Measurements from ENCODE around the gene EI24.
A peak's percentile ranks its signal among the peaks of the same experiment; 100 is the strongest.

Gene EI24

DNA sequence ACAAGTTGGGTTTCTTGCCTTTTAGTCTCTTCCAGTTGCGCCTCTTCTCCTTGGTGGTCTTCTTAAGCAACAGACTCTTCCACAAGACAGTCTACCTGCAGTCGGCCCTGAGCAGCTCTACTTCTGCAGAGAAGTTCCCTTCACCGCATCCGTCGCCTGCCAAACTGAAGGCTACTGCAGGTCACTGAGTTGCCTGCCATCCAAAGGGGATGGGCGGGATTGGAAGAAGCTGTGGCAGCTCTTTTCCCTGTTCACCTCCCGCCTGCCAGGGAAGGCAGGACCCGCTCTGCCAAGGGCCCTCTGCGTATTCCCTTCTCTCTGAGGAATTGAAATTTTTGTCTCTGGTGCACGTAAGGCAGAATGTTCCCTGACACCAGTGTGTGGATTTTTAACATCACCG lies 14.2 kb downstream of the EI24 start:
- DNase-seq: no peak

DNA sequence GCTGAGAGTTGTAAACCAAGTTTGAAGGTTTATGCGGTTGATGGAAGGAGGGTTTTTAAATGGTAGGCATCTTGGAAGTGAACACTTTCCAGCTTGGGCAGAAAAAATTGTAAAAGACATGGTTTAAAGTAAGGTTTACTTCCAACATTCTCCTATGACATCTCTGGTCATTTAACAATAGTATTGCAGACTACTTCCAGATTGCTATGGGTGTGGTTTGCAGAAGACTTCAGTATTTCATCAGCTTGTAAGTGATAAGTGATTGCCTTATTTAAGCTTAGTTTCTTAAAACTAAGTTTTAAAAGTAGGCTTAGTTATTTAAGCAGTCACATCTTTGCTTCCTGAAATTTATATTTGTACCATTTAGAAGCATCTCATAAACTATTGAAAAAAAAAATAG lies 16.2 kb downstream of the EI24 start:
- DNase-seq: no peak

DNA sequence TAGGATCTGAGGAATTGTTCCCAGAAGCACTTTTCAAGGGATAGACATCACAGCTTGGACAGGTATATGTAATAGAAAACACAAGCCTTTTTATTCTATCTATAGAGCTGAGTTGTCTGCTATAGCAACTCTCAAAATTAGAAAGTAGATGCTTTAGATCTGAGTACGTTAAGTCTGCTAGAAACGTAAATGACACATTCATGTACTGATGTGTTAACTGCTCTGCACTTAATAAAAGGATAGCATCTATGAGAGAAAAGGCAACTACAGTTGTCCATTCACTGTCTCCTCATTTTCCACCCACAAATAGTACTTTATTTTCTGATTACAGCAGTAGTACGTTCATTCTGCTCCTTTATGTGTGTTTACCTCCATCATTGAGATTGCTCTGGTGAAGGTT lies 17.3 kb downstream of the EI24 start:
- no peak for DNase-seq

DNA sequence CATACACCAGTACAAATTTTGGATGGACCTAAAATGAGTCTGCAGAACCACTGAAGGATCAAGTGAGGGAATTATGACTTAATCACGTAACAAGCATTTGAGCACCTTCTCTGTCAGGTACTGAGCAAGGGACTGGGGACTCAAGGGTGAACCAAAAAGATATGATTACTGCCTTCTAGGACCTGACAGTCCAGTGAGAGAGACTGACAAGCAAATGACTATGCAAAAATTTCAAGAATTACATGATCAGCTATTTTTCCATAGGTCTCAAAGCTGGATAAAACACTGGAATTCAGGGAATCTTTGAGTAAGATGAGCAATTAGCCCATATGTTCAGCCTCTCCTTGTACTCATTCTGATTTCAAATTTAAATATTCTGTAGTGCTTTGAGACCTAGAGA lies 18.2 kb downstream of the EI24 start:
- DNase-seq: no peak

DNA sequence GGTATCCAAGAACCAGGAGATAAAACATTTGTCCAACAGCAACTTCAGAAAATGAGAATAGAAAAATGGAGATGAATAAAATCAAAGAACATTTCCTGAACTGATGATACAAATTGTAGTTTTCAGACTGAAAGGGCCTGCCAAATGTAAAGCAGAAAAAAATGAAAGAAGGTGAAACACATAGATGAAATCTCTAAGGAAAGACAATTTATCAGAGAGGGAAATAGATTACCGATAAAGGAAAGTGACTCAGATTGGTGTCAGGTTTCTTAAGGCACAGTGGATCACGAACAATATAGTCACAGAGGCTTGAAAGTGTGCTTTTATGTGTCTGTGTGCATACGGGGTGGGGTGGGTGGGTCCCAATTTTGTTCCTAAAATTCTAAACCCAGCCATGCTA lies 19.2 kb downstream of the EI24 start:
- DNase-seq: no peak

DNA sequence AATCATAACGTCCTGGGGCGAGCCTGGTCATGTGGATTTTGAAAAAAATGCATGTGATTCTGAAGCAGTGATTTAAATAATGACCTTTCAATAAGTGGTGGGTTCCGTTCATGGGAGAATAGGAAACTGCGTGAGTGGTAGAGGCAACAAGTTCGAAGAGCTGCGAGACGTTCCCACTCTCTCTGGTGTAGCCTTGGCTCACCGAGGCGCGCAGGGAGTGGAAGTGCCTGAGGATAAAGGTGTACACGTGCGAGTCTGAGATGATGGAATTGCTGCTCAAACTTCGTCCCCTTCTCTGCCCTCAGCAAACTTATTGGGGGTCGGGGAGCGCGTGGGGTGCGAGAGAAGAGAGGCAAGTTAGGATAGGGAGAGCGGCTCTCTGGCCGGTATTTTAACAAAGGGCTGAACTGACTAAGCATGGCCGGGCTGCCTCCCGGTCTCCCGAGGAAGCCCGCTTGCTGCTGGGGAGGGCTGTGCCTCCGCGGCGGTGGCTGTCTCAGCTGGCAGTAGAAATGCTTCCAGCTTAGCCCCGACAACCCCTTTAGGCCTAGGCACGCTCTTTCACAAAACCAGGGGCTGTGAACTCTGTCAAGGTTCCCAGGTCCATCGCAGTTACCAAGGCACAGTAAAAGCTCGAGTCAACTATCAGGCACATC lies 22.5 kb downstream of the EI24 start:
- peak; percentile 81 for DNase-seq

DNA sequence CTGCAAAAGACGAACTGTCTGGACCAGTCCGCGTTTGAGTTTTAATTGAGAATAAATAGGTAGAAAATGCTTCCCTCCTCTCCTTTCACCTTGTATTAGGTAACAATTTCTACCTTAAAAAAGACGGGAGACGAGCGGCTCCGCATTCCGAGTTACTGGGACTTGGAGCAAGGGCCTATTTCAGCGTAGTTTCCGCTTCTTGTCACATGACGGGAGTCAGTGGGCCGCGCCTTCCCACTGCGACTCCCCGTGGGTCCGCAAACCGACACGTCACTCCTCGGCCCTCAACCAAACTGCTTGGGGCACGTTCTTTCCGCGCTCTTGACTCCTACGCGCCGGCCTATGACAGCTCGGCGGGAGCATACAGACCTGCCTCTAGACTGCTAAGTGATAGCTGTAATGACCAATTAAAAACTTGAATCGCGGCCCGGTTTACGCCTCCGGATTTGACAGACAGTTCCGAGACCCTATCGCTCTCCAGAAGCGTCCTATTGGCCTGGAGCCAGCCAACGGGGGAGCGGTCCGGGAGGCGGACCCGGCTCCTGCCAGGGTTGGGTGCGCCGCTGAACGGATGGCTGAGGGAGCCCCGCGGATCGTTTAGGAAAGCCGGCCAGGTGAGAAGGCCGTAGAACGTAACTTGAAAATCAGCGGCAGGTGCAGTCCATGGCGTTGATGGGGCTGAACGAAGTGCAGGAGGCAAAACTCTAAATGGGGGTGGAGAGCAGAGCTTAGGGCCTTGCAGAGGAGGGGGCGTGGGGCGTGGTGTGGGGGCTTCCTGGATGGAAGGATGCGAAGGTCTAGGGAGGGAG lies 23.2 kb downstream of the EI24 start, which contains the start of gene STT3A:
Gene STT3A, plus strand, starts transcription at position 548 of the 809 bp plus-strand sequence. CDS start 3,064 bp downstream, outside the sequence.
- peak; percentile 99 for DNase-seq

DNA sequence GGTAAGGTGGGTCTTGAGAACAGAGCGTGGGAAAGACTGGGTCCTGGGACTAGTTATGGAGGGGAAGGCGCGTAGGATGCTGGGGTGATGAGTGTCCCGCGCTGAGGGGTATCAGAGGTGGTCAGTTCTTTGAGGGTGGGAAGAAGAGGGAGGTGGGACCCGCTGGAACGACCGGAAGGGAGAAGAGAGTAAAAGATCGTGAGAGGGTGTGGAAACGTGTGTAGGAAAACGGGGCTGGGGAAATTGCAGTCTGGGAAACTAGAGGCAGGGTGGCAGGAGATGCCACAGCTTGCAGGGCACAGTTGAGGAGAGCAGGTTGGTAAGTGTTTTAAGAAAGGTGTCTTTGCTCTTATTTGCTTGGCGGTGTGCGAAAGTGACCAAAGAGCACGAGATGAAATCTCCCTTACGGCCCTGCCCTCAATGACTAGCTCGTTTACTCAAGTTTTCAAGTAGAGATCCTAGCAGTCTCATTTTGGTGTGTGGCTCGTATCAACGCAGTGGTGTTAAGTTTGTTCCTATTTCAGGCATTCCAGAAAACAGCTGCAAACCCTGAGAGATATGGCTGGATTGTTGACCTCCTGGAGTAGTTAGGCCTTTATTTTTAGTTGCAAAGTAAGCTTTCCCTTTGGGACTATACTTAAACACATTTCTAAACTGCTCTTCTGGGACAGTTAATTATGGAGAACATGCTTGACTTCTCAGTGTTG lies 24.0 kb downstream of the EI24 start:
- DNase-seq: no peak

DNA sequence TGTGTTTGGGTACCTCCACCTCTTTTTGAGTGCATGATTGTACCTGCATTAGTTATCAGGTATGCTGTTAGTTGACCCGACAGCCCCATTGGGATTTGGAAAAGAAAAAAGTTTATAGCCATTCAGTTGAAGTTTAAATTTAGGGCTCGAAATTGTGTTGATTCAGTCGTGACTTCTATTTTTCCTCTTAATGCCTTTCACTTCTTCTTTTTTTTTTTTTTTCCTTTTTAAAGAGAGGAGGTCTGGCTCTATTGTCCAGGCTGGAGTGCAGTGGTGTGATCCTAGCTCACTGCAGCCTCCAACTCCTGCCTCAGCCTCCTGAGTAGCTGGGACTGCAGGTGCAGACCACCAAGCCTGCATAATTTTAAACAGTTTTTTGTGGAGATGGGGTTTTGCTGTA lies 25.7 kb downstream of the EI24 start:
- no peak for DNase-seq

DNA sequence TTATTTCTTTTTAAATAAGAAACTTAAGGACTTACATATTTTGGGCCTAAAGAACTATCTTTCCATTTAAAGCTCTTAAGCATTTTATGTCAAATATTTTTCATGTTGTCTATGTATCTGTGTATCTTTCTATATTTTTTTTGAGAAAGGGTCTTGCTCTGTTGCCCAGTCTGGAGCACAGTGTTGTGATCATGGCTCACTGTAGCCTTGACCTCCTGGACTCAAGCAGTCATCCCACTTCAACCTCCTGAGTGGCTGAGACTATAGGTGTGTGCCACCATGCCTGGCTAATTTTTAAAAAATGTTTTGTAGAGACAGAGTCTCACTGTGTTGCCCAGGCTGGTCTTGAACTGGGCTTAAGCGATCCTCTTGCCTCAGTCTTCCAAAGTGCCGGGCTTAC lies 31.4 kb downstream of the EI24 start:
- no peak for DNase-seq

DNA sequence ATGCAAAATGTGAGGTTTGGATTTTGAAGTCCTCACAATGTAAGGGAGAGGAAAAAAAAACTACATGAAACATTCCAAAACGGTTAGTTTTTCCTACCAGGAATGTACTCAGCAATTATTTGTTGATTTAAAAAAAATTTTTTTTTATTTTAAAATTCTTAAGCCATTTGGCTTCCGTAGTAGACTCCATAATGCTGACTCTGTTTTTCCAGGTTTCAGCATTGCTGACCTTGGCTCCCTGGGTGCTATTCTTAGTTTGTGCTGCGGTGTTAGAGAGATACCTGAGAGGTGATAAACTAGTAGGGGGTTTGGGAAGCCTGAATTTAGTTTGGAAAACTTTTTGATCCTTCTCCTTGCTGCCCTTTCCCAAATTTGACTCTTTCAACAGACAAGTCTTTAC lies 33.9 kb downstream of the EI24 start:
- no peak for DNase-seq

DNA sequence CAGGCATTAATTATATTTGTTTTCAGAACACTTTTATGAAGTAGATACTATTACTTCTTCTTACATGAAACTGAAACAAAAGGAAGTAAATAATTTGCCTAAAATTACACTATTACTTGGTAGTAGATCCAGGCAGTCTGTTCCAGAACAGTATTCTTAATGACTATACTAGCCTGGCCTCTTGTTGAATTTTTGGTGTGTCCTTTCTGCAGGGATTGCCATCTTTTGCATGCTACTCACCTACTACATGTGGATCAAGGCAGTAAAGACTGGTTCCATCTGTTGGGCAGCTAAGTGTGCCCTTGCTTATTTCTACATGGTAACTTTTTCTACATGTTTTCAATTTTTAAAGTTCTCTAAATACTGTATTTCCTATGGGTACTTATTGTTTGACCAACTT lies 36.1 kb downstream of the EI24 start:
- no peak for DNase-seq

DNA sequence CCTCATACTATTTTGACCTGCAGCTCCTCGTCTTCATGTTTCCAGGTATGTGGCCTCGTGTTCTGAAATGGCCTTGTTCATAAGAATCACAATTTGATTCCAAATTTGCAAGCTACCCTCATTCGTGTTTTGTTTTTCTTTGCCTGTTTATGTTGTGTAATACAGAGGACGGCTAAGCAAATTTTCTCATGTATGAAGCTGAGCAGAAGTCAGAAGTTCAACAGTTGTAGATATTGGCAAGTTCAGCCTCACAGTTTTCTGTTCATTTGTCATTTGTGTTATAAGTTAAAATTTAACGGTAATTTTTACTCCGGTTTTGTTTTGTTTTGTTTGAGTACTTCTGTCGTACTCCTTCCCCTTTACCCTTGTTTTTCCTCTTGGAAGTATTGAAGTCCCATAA lies 40.3 kb downstream of the EI24 start:
- no peak for DNase-seq

DNA sequence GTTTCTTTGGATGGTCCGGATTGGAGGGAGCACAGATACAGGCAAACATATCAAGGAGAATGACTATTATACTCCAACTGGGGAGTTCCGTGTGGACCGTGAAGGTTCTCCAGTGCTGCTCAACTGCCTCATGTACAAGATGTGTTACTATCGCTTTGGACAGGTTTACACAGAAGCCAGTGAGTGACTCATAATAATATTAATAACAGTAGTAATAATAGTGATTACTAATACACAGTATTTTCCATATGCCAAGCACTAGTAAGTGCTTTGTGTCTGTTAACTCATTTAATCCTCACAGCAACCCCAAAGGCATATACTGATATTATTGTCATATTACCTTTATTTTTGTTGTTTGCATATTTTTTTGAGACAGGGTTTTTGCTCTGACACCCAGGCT lies 49.1 kb downstream of the EI24 start:
- DNase-seq: no peak

DNA sequence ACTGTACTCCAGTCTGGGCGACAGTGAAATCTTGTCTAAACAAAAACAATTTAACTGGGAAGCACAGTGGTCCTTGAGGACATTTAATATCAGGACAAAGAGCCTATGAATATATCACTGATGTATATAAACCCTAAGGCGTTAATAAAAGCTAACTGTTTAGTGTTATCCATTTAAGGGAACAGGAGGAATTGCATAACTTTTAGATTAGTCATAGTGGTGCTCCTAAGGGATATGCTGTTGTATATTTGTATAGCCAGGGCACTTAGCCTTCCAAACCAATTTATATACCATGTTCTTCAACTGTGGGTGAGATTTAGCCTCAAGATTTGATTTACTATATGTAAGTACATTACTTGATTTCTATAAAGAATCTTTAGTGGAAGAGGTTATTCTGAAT lies 52.7 kb downstream of the EI24 start:
- DNase-seq: no peak

DNA sequence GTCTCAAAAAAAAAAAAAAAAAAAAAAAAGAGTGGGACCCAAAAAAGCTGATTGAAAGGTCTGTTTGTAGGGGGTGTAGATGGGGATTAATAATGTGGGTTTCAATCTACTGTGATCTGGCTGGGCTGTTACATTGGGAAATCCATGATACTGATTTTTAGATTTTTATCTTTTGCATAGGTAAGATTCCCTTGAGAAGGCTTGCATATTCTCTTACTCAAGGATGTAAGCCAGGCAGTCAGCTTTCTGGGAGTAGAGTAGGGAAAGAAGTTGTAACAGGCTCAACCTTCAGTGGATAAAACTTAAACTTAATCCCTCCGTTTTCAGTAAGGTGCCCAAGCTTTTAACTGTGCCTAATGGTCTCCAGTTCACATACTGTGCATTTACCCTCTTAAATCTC lies 53.8 kb downstream of the EI24 start:
- DNase-seq: no peak

DNA sequence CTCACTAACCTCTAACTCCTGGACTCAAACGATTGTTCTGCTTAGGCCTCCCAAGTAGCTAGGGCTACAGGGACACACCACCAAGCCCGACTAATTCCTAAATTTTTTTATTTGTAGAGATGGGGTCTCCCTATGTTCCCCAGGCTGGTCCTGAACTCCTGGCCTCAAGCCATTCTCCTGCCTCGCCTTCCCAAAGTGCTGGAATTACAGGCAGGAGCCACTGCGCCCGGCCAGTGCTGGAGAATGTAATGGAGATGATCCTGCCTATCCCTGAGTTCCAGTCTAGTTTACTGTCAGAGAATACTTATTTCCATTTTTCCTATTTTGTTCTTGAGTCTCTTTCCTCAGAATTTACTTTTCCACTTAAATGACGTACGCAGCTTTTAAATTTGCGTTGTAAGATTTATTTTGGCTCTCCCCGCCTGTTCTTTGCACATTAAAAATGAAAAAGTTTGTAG lies 55.5 kb downstream of the EI24 start, which contains the start of gene CHEK1:
Gene CHEK1, plus strand, starts transcription at position 408 of the 458 bp plus-strand sequence. CDS start 1,606 bp downstream, outside the sequence.
- no peak for DNase-seq

DNA sequence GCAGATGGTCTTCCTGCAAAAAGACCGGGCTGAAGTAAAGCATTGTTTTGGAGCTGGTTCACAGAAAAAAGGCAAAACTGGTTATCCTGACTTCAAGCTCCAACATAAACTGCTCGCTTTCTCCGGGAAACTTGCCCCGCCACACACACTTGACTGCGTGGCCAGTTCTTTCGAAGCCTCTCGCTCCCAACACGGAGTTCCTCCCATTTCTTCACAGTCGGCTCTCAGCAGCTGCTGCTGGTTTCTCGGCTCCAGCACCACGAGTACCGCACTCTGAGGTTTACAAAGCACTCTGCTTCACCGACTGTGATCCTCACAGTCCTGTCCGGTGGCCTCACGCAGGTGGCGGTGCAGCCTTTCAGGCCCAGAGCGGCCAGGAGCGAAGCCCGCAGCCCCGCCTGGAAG lies 56.0 kb downstream of the EI24 start:
- DNase-seq: no peak

DNA sequence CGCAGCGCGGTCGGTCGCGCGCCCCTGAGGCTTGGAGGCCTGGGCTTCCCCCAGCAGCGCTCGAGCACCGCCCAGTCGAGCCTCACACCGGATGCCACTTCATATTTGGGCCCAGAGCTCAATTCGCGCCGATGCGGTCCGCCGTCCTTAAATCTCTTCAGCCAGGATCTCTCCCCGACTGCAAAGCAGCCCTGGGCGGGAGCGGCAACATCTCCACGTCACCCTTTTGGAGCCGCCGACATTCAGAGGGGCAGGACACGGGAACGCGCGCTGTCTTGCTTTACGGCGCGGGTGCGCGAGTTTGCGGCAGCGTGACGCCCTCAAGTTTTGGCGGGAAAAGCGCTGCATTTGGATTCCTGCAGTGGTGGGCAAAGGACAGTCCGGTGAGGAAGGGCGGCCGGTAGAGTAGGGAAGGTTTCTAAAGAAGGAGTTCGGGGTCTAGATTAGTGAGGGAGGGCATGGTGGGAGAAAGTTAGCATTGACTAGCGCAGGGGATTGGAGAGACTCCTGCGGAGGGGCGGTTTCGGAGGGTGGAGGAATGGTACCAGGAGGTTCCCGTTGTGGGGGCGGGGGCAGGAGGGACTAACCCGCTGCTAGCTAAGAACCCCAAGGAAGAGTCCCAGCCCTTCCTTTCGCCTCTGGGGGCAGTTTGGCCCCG lies 56.5 kb downstream of the EI24 start:
- DNase-seq: peak; percentile 95

DNA sequence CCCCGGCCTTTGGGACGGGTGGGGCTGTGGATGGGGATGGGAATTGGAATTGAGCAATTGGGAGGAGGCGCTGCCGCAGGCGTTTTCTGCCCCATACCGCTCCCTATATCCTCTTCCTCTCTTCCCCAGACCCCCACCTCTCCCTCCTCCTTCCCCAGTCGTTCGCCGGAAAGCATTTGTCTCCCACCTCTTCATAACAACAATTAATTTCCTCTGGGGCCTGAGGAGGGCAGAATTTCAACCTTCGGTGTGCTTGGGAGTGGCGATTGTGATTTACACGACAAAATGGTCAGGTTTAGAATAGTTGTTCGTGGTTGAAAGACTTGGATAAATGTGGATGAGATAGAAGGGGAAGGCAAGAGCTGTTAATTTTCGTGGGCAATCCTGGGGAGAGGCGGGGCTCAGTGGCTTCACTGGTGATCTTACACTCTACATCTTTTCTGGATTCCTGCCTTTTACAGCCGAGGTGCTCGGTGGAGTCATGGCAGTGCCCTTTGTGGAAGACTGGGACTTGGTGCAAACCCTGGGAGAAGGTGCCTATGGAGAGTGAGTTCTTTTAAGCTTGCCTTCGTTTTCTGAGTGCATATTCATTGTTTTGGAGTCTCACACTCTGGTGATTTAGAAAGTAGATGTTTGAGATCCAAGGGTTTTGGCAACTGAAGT lies 57.1 kb downstream of the EI24 start:
- DNase-seq: peak; percentile 69

DNA sequence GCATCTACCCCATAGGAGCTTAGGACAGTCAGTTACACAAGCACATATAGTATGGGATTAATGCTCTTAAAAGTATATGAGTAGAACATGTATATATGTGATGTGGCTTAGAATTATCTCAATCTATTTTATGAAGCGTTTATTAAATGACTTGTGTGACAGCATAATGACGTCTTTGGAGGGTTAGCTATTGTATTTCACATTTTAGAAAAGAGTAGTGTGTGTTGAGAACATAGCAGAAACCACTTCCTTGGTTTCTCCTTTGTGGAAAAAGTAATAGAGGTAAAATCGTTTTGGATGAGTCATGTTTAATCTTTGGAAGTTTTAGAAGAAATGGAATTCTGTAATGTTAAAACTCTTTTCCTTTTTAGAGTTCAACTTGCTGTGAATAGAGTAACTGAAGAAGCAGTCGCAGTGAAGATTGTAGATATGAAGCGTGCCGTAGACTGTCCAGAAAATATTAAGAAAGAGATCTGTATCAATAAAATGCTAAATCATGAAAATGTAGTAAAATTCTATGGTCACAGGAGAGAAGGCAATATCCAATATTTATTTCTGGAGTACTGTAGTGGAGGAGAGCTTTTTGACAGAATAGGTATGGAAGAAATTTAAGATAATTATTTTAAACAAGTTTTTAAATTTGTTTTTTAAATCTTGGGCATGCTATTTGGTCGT lies 58.1 kb downstream of the EI24 start:
- DNase-seq: no peak
